ENCODE measurements around the gene CAPN13. TPM values are rescaled to one million over a fixed set of nuclear protein-coding genes. Genes with fewer than 3 reads are reported as not detected.

CAPN13 gene
- total RNA-seq, 1 donor from 2014 or later, result not detected

DNA sequence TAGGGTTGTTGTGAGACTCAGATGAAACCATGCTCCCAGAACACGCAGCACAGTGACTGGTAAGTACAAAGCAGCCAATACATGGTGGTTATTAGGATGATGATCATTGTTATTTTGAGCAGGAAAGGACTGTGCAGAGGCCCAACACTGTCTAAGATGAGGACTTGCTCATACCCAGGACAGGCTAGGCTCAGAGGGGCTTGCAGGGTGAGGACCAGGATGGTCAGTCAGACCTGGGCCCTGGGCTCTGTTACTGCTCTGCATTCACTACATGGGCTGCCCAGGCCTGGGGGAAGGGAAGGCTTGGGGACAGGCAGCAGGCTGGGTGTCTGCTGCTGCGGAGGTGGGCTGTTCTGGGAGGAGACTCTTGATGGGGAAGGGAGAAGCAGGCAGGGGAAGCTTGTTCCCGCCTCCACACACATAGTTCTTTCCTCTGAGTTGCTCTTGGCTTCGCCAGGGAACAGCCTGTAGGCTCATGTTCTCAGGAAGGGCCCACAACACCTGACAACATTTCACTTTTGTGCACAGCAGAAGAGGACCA is 17.5 kb downstream of the CAPN13 start:
- DNase-seq (ENCODE audit: low spot score), result no peak
- intact Hi-C loops (cut with DNase I), result no loop called here

DNA sequence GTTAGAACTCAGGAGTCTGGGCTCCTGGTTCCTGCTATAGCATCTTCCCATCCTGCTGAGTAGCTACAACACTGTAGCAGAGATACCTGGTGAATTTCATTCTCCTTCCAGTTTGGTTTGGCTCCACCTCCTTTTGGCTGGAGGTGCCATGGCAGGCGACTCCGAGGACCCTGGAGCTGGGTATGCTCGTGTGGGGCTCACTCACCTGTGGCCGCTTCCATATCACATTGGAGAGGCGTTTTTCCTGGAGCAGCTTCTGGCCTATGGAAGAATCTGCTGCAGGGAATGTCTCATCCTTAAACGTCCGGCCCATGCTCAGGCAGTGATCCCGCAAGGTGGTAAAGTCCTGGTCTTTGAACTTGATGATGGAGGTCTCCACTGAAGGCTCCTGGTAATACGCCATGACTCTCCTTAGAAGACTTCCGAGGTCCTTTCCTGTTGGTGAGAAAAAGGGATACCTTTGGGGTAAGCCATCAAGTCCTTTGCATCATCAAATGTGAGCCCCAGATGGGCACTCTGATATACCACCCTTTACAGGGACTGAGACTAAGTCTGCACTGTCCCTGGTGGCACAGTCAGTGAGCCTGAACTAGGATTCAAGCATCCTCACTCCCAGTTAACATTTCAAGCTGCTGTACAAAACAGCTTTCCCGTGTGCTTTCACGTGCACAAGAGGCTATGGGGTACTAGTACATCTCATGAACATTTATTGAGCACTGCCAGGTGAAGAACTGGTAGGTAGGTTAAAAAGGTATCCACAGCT is 20.1 kb downstream of the CAPN13 start:
- no peak for DNase-seq (ENCODE audit: low spot score)

DNA sequence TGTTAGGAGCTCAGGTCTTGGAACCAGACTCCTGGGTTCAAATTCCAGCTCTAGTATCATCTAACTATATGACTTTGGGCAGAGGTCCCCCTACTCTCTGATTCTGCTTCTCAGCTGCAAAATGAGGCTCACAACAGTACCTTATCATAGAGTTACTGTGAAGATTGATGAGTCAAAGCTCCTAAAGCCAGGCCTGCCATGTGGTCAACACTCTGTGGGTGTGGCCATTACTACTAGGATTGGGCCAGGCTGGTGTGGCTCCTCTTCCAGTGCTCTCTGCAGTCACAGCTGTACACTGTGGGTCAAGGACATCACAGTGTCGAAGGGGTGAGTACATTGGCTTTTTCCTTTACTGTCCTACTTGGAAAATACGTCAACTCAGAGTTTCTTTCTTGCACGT is 22.6 kb downstream of the CAPN13 start:
- DNase-seq (ENCODE audit: low spot score), result no peak
- intact Hi-C loops (cut with DNase I), result no loop called here

More for the DNA sequence above, 20.1 kb downstream of the CAPN13 start:
- intact Hi-C loops (cut with DNase I), result no loop called here

DNA sequence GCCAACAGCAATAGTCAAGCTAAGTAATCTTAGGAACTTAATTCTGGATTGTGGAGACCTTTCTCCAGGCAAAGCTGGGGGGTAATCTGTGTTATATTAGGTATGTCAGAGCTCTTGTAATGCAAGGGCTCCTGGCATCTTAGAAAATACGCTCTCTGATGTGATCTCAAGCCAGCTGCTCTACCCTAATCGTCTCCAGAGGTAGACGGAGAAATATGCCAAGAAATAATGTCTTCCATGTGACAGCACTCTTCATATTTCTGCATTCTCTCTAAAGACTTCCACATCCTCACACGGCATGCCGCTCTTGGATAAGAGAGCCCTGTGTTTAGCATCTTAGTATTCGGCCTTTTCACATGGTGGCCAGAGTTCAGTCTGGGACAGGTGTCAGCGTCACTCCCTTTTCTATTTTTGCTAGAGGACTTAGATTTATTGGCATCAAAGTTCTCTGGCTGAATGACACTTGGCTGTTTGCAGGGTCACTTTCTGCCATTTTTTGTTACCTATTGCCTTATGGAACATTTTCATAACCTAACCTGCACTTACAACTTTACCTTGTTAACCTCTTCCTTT is 25.2 kb downstream of the CAPN13 start:
- DNase-seq (ENCODE audit: low spot score), result no peak
- intact Hi-C loops (cut with DNase I), result no loop called here

DNA sequence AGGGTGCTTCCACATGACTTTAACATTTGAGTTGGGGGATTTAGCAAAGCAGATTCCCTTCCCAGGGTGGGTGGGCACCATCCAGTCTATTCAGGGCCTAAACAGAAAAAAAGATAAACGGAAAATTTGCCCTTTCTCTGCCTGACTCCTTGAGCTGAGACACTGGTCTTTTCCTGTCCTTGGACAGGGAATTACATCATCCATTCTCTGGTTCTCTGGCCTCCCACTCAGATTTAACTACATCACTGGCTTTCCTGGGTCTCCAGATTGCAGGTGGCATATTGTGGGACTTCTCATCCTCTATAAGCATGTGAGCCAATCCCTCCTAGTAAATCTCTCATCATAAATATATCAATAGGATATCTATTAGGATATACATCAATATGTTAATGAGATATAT is 25.8 kb downstream of the CAPN13 start:
- DNase-seq (ENCODE audit: low spot score), result no peak

DNA sequence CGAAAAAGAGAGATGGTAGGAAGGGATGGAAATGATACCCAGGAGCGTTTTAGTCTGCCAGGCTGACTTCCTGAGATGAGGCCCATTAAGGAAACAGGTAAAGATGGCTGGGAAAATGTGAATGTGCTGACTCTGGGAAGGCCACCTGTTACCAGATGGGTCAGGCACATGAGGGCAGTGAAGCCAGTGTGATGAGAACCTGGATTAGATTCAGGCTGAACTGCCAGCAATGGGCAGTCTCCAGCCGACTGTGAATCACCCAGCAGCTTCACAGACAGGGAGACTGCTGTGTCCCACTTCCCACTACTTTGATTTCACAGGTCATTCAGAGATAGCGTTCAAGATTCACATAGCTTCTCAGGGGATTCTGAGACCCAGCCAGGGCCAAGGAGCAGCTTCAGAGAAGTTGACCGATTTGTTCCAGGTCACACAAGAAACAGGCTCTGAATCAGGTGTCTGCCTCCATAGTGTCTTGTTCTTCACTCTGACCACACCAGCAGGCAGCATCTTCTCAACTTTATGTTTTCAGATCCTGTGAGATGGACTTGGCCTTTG is 26.4 kb downstream of the CAPN13 start:
- intact Hi-C loops (cut with DNase I), result no loop called here
- DNase-seq (ENCODE audit: low spot score), result no peak

More for the DNA sequence above, 25.8 kb downstream of the CAPN13 start:
- intact Hi-C loops (cut with DNase I), result no loop called here

DNA sequence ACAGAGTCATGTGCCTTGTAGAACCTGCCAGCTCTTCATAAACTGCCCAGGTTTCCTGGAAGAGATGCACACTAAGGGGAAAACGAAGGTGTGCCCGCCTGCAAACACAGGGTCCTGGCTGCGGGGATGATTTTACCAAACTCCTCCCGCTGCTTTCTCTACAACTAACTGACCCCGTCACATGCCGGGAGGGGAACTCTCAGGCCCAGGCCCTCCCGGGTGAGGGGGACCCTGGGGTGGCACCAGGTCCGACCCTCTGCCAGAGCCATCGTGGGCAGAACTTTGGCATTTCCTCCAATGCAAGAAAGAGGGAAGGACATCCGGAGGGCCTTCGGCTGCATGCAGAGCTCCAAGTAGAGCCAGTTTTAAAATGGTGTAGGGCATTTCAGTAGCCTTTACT is 28.6 kb downstream of the CAPN13 start:
- DNase-seq (ENCODE audit: low spot score), result no peak
- intact Hi-C loops (cut with DNase I), result no loop called here

DNA sequence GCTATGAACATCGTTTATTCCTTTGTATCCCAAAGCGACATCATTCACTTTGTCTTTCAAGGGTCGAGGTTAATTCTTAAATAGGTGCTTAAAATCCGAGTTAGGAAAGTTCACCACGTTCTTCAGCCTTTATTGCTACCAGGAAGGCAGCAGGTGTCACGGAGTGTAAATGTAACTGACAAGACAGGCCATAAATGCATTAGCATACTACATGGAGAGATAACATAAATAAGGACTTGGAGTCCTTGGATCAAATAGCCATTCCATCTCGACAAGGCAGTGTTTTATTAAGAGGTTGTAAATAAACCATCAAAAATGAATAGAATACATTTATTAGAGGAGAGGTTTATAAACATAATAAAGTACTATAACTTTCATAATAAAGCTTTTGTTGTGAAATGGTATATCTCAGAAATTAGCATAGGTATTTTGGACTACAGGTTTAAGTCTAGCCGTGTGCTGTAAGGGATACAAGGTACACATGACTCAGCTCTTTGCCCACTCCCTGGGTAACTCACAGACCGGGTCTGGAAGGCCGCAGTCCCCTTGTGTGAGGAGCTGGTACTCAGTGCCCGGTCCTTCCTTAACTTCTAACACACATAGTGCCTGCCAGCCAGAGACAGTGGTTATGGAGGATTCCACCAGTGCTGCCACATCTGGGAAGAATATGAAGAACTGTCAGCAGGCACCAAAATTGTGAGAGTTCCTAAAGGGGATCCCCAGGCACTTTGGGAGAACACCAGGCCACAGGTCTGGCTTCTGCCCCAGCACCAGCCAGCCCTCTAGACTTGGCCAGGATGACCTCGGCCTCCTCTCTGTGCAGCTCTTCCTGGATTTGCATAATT is 29.4 kb downstream of the CAPN13 start:
- intact Hi-C loops (cut with DNase I), result no loop called here
- no peak for DNase-seq (ENCODE audit: low spot score)

DNA sequence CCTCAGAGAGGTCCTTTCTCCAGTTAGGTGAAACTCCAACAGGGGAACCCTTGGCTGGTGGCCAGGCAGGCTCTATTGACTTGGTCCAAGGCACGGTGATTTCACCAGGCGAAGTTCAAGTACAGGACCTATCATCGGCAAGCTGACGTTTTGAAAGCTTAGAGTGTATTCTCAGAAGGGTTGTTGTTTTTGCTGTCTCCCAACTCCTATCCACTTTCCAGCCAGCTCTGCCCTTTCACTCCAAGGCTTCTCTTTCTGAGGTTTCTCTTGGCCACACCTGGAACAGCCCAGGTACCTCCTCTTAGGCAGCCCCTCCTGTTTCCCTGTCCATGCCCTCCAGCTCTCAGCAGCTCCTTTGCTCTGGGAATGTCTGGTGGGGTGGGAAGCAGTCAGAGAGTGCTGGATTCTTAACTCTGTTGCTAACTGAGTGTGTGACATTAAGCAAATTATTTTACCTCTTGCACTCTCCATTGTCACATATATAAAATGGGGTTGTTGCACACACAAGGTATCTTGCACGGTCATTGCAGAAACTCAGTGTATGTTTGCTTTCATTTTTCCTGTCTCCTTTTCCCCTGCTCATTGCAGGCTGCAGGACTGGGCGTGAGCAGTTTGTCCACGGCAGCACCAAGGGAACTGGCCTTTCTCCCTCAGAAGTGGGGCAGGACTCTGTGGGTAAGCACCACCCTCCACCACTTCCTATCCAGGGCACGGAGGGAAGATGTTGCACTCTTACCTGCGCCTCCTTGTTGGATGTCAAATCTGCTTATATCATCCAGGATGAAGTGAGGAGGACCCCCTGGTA is 30.2 kb downstream of the CAPN13 start:
- intact Hi-C loops (cut with DNase I), result no loop called here
- no peak for DNase-seq (ENCODE audit: low spot score)

DNA sequence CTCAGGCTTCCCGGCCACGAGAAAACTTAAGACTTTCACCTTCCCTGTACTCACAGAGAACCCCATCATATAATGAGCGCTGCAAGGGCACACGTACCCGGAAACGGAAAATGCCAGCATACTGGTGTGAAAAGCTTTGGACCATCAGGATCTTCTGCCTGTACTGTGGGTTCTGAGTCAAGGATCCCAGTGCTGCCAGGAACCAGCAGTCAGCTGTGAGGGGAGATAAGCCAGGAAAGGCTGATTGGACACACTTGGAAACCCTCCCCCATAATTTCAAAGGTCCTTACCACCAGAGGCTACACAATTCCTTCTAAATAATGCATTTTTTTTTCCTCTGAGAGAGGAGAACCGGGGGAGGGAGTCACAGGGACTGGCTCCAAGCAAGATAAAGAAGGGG is 31.4 kb downstream of the CAPN13 start:
- intact Hi-C loops (cut with DNase I), result no loop called here
- DNase-seq (ENCODE audit: low spot score), result no peak

DNA sequence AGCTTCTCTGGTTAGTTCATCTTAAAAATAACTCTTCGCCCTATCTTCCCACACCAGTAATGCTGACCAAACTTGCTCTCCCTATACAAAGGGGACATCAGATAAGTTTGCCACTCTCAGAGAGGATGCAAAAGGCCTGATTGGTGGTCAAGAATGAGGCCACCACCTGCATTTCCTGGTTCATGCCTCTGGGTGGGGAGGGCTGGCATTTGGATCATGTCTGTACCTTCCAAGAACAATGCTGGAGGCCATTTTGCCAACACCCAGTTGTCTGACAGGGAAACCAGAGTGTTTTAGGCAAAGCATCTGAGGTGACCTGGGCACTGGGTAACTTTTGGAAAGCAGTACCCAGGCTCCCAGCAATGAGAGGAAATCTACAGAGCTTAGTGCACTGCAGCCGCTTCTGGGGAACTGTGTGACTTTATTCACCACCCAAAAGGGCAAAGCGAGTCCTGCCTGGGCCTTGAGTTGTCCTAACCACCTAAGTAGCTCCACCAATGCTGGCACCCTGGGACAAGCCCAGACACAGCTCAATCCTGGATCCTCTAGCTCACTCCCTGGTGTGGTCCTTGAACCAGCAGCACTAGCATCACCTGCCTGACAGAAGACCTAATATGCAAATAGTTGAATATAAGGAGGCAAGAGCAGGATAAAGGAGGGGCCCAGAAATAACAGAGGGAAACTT is 35.1 kb downstream of the CAPN13 start:
- intact Hi-C loops (cut with DNase I), result no loop called here
- no peak for DNase-seq (ENCODE audit: low spot score)

DNA sequence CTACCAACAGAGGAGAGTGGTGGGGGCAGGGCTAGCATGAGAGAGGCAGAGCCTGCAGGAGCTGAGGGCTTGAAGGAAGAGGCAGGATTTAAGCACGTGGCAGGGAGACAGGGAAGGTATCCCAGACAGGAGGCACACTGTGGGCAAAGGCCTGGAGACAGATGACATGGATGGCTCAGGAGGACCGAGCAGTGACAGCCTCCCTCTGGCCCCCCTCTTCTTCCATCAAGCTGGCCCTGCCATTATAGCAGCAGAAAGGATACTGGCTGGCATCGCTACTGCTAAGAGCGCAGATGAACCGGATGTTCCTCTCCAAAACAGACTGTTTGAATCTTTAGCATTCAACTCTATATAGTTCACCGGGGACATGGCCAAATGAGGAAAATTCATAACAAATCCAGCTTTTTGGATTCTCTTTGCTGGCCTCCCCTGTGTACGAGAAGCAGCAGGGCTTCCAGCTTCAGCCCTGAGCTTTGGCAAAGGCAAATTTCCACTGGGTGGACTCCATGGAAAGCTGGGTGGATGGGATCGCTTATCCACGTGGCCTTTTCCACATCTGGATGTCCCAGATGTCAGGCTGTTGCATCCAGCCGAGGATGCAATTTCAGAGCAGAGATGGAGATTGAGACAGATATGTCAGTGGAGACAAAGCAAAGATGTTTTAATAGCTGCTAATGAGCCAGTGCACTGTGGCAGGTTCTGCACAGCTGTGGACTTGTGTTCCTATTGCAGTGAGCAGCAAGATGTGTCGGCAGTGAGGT is 36.2 kb downstream of the CAPN13 start:
- intact Hi-C loops (cut with DNase I), result no loop called here
- DNase-seq (ENCODE audit: low spot score), result no peak

DNA sequence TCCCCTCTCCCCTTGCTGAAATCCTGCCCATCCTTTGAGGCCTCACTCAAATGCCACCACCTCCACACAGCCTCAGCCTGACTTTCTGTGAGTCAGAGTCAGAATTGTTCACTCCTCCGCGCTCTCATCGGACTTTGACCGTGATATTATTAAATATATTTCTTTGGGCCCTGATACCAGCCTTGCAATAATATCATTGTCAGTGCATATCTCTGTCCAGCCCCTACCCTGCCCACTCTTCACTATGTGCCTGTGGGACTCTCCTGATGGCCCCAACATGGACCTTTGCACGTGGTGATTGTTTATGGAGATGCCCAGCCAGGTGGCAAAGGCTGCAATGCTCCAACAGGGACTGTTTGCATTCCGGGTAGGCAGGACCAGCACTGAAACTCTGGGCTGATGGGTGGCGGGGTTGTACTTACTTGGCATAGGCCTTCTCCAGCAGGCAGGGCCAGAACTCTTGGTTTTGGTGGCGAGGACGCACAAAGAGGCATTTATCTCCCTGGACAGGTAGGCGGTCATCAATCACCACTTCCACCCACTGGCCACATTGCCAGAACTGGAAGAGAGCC is 37.3 kb downstream of the CAPN13 start:
- intact Hi-C loops (cut with DNase I), result no loop called here
- DNase-seq (ENCODE audit: low spot score), result no peak

DNA sequence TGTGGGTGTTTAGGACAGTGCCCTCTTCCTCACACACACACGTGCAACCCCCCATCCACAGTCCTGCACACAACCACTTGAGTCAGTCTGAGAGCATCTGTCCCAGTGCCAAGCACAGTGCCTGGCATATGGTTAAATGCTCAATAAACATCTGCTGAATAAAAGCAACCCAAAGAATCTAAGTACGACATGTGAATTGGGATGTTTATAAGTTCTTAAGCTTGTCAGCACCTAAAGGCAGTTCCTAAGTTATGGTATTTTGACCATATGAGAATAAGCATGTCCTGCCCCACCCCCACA is 37.8 kb downstream of the CAPN13 start:
- DNase-seq (ENCODE audit: low spot score), result no peak
- intact Hi-C loops (cut with DNase I), result no loop called here

DNA sequence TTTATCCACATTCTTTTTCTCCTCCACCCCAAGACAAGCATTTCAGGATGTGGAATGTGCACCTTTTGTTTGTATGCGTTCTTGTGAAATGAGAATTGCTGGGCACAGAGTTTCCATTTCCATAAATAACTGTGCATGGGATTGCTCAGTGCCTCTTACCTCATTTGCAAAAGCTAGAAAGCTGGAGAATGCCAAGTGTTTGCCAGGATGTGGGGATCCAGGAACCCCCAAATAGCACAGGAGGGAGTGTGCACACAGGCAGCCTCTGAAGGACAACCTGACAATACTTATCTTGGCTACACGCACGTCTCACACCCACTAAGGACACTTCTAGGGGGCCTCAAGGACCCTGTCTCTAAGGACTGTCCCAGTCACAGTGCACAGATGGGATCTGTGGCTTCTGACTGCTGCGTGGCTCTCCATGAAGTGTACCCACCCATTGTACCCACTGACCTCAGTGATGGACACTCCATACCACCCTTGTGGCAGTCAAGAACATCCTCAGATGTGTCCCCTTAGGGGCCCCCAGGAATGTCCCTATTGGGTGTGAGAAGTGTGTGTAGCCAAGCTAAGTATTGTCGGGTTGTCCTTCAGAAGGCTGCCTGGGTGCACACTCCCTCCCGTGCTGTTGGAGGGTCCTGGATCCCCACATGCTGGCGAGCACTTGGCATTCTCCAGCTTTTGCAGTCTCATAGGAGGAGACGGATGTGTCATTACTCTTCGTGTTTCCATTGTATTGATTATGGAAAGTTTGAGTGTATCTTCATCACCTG is 38.4 kb downstream of the CAPN13 start:
- DNase-seq (ENCODE audit: low spot score), result no peak
- intact Hi-C loops (cut with DNase I), result no loop called here

DNA sequence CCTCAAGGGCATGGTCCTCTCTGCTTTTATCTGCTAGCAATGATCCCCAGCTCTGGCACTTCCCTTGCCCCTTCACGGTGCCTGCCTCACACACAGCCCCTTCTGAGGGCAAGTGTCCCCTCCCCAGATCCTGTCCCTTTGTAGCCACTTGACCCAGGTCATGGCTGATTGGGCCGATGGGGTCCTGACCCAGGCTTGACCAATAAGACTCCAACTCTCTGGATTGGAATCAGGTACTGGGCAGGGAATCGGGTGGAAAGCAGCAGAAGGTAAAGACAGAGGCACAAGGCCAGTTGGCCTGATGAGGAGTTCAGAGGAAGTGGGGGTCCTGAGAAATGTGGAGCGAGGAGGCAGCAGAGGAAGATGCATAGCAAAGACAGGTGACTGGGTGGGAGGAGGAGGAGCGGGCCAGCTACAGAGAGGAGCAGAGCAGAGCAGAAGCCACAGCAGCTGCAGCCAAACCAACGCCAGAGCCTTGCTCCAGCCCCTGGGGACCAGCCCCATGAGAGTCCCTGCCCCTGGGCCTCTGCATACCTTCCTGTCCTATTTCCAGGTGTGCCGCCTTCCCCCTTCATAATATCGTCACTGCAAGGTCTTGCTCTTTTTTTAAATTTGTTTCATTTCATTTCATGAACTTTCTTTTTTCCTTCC is 39.1 kb downstream of the CAPN13 start:
- no peak for DNase-seq (ENCODE audit: low spot score)
- intact Hi-C loops (cut with DNase I), result no loop called here

DNA sequence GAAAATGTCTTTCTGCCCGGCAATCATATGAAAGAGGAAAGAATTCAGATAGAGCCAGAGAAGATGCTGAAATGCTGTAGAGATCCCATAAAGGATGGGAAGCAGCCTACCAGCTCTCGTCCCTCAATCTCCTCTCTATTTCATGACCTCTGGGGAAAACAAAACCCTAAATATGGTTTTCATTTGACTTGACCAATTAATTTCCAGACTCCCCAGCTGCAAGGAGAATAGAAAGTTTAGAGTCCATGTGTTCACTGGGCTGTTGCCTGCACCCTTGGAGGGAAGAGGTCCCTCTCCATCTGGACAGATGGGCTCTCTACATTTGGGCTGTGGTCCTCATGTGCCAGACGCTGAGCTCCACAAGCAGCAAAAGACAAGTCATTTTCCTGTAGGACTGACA is 40.6 kb downstream of the CAPN13 start:
- intact Hi-C loops (cut with DNase I), result no loop called here

More for the DNA sequence above, 40.6 kb downstream of the CAPN13 start:
- no peak for DNase-seq (ENCODE audit: low spot score)

All from cardiac septum (tissue), 1 donor.